Astrocyte (in vitro differentiated cells and primary cell): ENCODE results near the gene FLRT2. TPM values are rescaled to one million over a fixed set of nuclear protein-coding genes. Genes with fewer than 3 reads are reported as not detected.

Experiments
- DNase-seq: peaks from one replicate; pipeline ENCODE4 v3.0.0-alpha.2; 2010; ENCODE audit warnings: low read depth
- FAIRE-seq: peaks from 2 replicates; lab custom pipeline; 2011; peaks lifted over from hg19 to GRCh38; lab: Jason Lieb, UNC
- H2AFZ ChIP-seq: 2 replicates; pipeline ENCODE4 v1.6.0; 2012; ENCODE audit warnings: low read depth, low read length, inconsistent platforms
- H3K27ac ChIP-seq: 2 replicates; pipeline ENCODE4 v1.5.1; 2011; ENCODE audit warnings: low read depth, low read length, inconsistent platforms
- H3K27me3 ChIP-seq: 2 replicates; pipeline ENCODE4 v1.6.0; 2011; ENCODE audit warnings: low read length, inconsistent platforms; ENCODE audit not compliant: insufficient read depth
- H3K36me3 ChIP-seq: 2 replicates; pipeline ENCODE4 v1.5.1; 2011; ENCODE audit warnings: low read length, inconsistent platforms; ENCODE audit not compliant: insufficient read depth
- H3K4me1 ChIP-seq: 2 replicates; pipeline ENCODE4 v1.5.1; 2011; ENCODE audit warnings: low read length, inconsistent platforms; ENCODE audit not compliant: insufficient read depth
- H3K4me2 ChIP-seq: 2 replicates; pipeline ENCODE4 v1.6.0; 2012; ENCODE audit warnings: low read length, inconsistent platforms
- H3K4me3 ChIP-seq: 2 replicates; pipeline ENCODE4 v1.5.1; 2011; ENCODE audit warnings: low read depth, mild to moderate bottlenecking, low read length, inconsistent platforms; ENCODE audit not compliant: insufficient read depth
- H3K79me2 ChIP-seq: 2 replicates; pipeline ENCODE4 v1.6.0; 2012; ENCODE audit warnings: mild to moderate bottlenecking, low read length, inconsistent platforms; ENCODE audit not compliant: insufficient read depth
- H3K9ac ChIP-seq: 2 replicates; pipeline ENCODE4 v1.6.0; 2012; ENCODE audit warnings: mild to moderate bottlenecking, low read length, inconsistent platforms
- H3K9me3 ChIP-seq: 2 replicates; pipeline ENCODE4 v1.5.1; 2012; ENCODE audit warnings: low read depth, mild to moderate bottlenecking, low read length, inconsistent platforms; ENCODE audit not compliant: insufficient read depth
- H4K20me1 ChIP-seq: 2 replicates; pipeline ENCODE4 v1.6.0; 2012; ENCODE audit warnings: low read length, inconsistent platforms; ENCODE audit not compliant: insufficient read depth
- H3K27ac Mint-ChIP-seq: one replicate; pipeline ENCODE4 v1.8.0; 2021; ENCODE audit warnings: mild to moderate bottlenecking, mixed read lengths; ENCODE audit not compliant: unreplicated experiment
- H3K27me3 Mint-ChIP-seq: one replicate; pipeline ENCODE4 v1.8.0; 2021; ENCODE audit warnings: low read depth, mixed read lengths; ENCODE audit not compliant: unreplicated experiment
- H3K36me3 Mint-ChIP-seq: one replicate; pipeline ENCODE4 v1.8.0; 2021; ENCODE audit warnings: low read depth, mixed read lengths; ENCODE audit not compliant: unreplicated experiment
- H3K4me1 Mint-ChIP-seq: one replicate; pipeline ENCODE4 v1.8.0; 2021; ENCODE audit warnings: low read depth, mixed read lengths; ENCODE audit not compliant: unreplicated experiment
- H3K4me3 Mint-ChIP-seq: one replicate; pipeline ENCODE4 v1.8.0; 2021; ENCODE audit warnings: mild to moderate bottlenecking, moderate library complexity, mixed read lengths; ENCODE audit not compliant: unreplicated experiment
- H3K9me3 Mint-ChIP-seq: one replicate; pipeline ENCODE4 v1.8.0; 2021; ENCODE audit warnings: mild to moderate bottlenecking, mixed read lengths; ENCODE audit not compliant: unreplicated experiment
- EZH2 ChIP-seq: IDR thresholded peaks from 2 replicates; pipeline ENCODE4 v1.6.1; 2012; ENCODE audit warnings: mild to moderate bottlenecking, low read length, inconsistent platforms; ENCODE audit not compliant: insufficient read depth
- total RNA-seq: library from RNA; stranded (reverse); gene quantifications from 2 replicates; pipeline ENCODE4 v1.2.1, GENCODE V29; 2021
- TF ChIP-seq, protein P1 (sequence below): IDR thresholded peaks from 2 replicates; pipeline ENCODE4 v1.5.1; 2011; ENCODE audit warnings: low read depth, mild to moderate bottlenecking, inconsistent platforms, low read length, moderate library complexity; ENCODE audit not compliant: insufficient read depth

FLRT2 gene
- total RNA-seq, 1 donor from 2014 or later = 227 TPM

DNA sequence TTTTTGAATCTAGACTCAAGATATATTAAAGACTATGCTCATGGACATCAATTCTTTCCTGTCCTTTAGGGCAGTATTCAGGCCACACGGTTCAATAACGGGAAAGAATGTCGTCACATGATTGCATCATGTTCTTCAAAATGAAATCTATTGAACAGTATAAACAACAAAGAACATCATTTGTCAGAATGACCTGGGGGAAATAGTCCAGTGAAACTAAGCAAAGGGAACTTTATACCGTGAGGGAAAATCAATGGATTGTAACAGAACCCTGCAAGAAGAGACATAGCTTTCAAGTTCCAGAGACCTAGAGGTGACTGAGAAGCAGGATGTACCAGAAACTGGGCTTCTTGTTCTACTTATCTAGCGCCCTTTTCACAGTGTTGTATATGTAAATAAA, 32.7 kb downstream of the FLRT2 start:
- H3K9me3 Mint-ChIP-seq = no peaks in the 10 kb centered on the region
- H3K79me2 ChIP-seq = no peaks in the 10 kb centered on the region
- H3K4me3 ChIP-seq = no peak overlapping the region
- DNase-seq = no peak
- no peak overlapping the region for H3K4me3 Mint-ChIP-seq
- no peak for FAIRE-seq
- no peaks in the 10 kb centered on the region for H3K36me3 ChIP-seq
- H3K27ac ChIP-seq = no peak overlapping the region
- no peaks in the 10 kb centered on the region for H3K9me3 ChIP-seq
- H3K27me3 ChIP-seq = no peaks in the 10 kb centered on the region
- TF ChIP-seq, protein P1, sequence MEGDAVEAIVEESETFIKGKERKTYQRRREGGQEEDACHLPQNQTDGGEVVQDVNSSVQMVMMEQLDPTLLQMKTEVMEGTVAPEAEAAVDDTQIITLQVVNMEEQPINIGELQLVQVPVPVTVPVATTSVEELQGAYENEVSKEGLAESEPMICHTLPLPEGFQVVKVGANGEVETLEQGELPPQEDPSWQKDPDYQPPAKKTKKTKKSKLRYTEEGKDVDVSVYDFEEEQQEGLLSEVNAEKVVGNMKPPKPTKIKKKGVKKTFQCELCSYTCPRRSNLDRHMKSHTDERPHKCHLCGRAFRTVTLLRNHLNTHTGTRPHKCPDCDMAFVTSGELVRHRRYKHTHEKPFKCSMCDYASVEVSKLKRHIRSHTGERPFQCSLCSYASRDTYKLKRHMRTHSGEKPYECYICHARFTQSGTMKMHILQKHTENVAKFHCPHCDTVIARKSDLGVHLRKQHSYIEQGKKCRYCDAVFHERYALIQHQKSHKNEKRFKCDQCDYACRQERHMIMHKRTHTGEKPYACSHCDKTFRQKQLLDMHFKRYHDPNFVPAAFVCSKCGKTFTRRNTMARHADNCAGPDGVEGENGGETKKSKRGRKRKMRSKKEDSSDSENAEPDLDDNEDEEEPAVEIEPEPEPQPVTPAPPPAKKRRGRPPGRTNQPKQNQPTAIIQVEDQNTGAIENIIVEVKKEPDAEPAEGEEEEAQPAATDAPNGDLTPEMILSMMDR = no peak
- TF ChIP-seq EZH2 = no peak
- H2AFZ ChIP-seq = no peak overlapping the region
- H4K20me1 ChIP-seq = no peaks in the 10 kb centered on the region
- H3K27me3 Mint-ChIP-seq = no peaks in the 10 kb centered on the region
- H3K4me1 Mint-ChIP-seq = peaks cover 28% of the 10 kb centered on the region
- H3K27ac Mint-ChIP-seq = no peak overlapping the region
- no peak overlapping the region for H3K4me2 ChIP-seq
- H3K4me1 ChIP-seq = peaks cover 18% of the 10 kb centered on the region
- no peak overlapping the region for H3K9ac ChIP-seq
- H3K36me3 Mint-ChIP-seq = peaks cover 28% of the 10 kb centered on the region

DNA sequence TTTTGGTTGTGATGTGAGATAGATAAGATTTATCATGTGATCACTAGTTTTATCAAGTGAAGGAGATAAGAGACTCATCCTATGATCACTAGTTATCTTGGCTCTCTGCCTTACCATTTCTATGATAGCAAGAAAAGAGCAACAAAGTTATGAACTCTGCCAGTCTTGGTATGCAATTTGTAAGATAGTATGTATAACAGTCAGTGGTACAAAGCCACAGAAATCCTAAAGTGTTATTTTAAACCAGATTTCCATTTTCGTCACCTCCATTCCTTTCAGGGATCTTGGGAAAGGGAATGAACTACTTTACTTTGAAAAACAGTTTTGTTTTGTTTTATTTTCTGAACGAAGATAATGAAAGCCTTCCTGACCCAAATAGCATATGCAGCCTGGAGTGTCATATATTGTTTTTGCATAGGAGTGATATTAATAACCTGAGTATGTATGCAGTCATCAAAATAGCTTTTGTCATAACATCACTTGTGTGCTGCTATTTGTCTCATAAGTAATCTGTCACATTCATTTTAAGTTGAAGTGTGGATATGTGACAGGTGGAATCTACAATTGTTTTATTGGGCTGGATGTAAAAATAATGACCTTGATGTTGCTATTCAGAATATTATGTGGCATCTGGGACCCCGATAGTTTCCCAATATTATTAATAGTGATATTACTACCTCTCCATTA, 35.0 kb downstream of the FLRT2 start:
- TF ChIP-seq EZH2 = no peak
- TF ChIP-seq, protein P1 = no peak
- no peak overlapping the region for H2AFZ ChIP-seq
- no peak overlapping the region for H3K4me2 ChIP-seq
- no peak overlapping the region for H3K9ac ChIP-seq
- H3K27me3 Mint-ChIP-seq = no peaks in the 10 kb centered on the region
- H3K36me3 ChIP-seq = no peaks in the 10 kb centered on the region
- peaks cover 18% of the 10 kb centered on the region for H3K4me1 ChIP-seq
- no peak overlapping the region for H3K4me3 ChIP-seq
- H3K9me3 Mint-ChIP-seq = no peaks in the 10 kb centered on the region
- no peaks in the 10 kb centered on the region for H3K79me2 ChIP-seq
- FAIRE-seq (no peak), DNase-seq (peak; percentile 29)
- H3K27ac ChIP-seq = no peak overlapping the region
- peaks cover 24% of the 10 kb centered on the region for H3K36me3 Mint-ChIP-seq
- H4K20me1 ChIP-seq = no peaks in the 10 kb centered on the region
- H3K4me3 Mint-ChIP-seq = no peak overlapping the region
- H3K9me3 ChIP-seq = no peaks in the 10 kb centered on the region
- H3K4me1 Mint-ChIP-seq = peaks cover 38% of the 10 kb centered on the region
- peak overlapping the region; percentile 4 for H3K27ac Mint-ChIP-seq
- no peaks in the 10 kb centered on the region for H3K27me3 ChIP-seq

DNA sequence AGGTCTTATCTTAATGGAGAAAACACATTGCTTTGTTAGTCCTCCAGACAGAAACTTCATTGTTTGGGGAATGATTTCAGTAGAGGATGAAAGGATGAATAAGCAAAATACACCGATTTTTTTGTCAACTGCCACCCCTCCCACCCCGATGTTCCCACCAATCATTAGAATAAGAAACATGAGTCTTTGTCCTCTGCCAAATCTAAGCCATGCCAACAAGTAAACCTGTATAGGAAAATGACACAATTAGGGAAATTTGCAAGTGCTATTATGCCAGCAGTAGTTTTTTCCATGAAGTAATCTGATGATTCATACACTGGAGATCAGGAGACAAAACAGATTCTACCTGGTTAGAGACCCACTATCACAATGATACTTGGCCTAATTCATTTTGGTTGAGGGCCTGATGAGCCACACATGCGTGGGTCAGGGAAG, 35.9 kb downstream of the FLRT2 start:
- no peaks in the 10 kb centered on the region for H4K20me1 ChIP-seq
- Mint-ChIP-seq H3K27me3 (no peaks in the 10 kb centered on the region), H3K4me3 (no peak overlapping the region), H3K4me1 (peaks cover 39% of the 10 kb centered on the region), H3K36me3 (peaks cover 26% of the 10 kb centered on the region), H3K27ac (peak overlapping the region; percentile 93), H3K9me3 (no peaks in the 10 kb centered on the region)
- H3K9me3 ChIP-seq = no peaks in the 10 kb centered on the region
- TF ChIP-seq, protein P1 = no peak
- TF ChIP-seq EZH2 = no peak
- H3K36me3 ChIP-seq = no peaks in the 10 kb centered on the region
- no peak overlapping the region for H2AFZ ChIP-seq
- H3K4me3 ChIP-seq = no peak overlapping the region
- peaks cover 18% of the 10 kb centered on the region for H3K4me1 ChIP-seq
- FAIRE-seq = no peak
- H3K4me2 ChIP-seq = peak overlapping the region; percentile 76
- H3K27me3 ChIP-seq = no peaks in the 10 kb centered on the region
- H3K9ac ChIP-seq = peak overlapping the region; percentile 66
- H3K27ac ChIP-seq = peak overlapping the region; percentile 88
- peak; percentile 83 for DNase-seq
- no peaks in the 10 kb centered on the region for H3K79me2 ChIP-seq
